ENCODE data around the gene KCTD3. TPM values are rescaled to one million over a fixed set of nuclear protein-coding genes. Genes with fewer than 3 reads are reported as not detected.
A peak's percentile ranks its signal among the peaks of the same experiment; 100 is the strongest.

The KCTD3 gene
- polyA plus RNA-seq, 12 donors: 37.3 to 62.1 (median 48.8) TPM; not detected in 1

- DNase-seq: no peak
Observed at GRCh38 chr1:215554865-215555264, 12.2 kb upstream of the KCTD3 start.

GRCh38 chr1:215555531-215555930 lies 11.6 kb upstream of the KCTD3 start:
- DNase-seq: no peak

- no peak for DNase-seq
Observed at GRCh38 chr1:215556996-215557395, 10.1 kb upstream of the KCTD3 start.

GRCh38 chr1:215557504-215557903 lies 9.6 kb upstream of the KCTD3 start:
- DNase-seq: no peak

- DNase-seq: no peak
Observed at GRCh38 chr1:215557992-215558626, 9.0 kb upstream of the KCTD3 start.

GRCh38 chr1:215567491-215568298 lies 591 bp downstream of the KCTD3 start:
- peak; percentile 69 for DNase-seq

- no peak for DNase-seq
Observed at GRCh38 chr1:215568299-215568692, 1.2 kb downstream of the KCTD3 start.

GRCh38 chr1:215569986-215570824 lies 3.1 kb downstream of the KCTD3 start:
- DNase-seq: no peak

- no peak for DNase-seq
Observed at GRCh38 chr1:215581896-215582295, 14.8 kb downstream of the KCTD3 start.

GRCh38 chr1:215583185-215583749 lies 16.2 kb downstream of the KCTD3 start:
- DNase-seq: no peak

GRCh38 chr1:215584389-215584788 lies 17.3 kb downstream of the KCTD3 start:
- no peak for DNase-seq

GRCh38 chr1:215589650-215590435 lies 22.7 kb downstream of the KCTD3 start:
- no peak for DNase-seq

- no peak for DNase-seq
Observed at GRCh38 chr1:215590779-215591491, 23.8 kb downstream of the KCTD3 start.

- DNase-seq: no peak
Observed at GRCh38 chr1:215594640-215595039, 27.5 kb downstream of the KCTD3 start.

GRCh38 chr1:215595231-215595630 lies 28.1 kb downstream of the KCTD3 start:
- DNase-seq: no peak

GRCh38 chr1:215597961-215598360 lies 30.9 kb downstream of the KCTD3 start:
- no peak for DNase-seq

GRCh38 chr1:215599418-215600074 lies 32.4 kb downstream of the KCTD3 start:
- DNase-seq: no peak

- no peak for DNase-seq
Observed at GRCh38 chr1:215600258-215600792, 33.2 kb downstream of the KCTD3 start.

GRCh38 chr1:215600867-215601266 lies 33.8 kb downstream of the KCTD3 start:
- no peak for DNase-seq

GRCh38 chr1:215601276-215601675 lies 34.2 kb downstream of the KCTD3 start:
- DNase-seq: no peak

Measured in muscle of arm (tissue), 12 donors.